ENCODE data around the gene SRMS. TPM values are rescaled to one million over a fixed set of nuclear protein-coding genes. Genes with fewer than 3 reads are reported as not detected.

The SRMS gene
- total RNA-seq, 4 donors from 2014 or later = not detected

GRCh38 chr20:63574829-63575743 lies 27.5 kb upstream of the SRMS start:
- Histone ChIP-seq H3K27me3 (peaks cover 3 to 12% (median 10%) of the 10 kb centered on the region in 3 donors), H3K27ac (peak overlapping the region in 2 of 4 donors; percentile 72 to 73), H3K4me1 (peaks cover 8 to 19% of the 10 kb centered on the region in 2 donors), H3K4me3 (no peak overlapping the region), H3K9me3 (no peaks in the 10 kb centered on the region), H3K36me3 (no peaks in the 10 kb centered on the region)
- DNase-seq (no peak), ATAC-seq (no peak)
- in situ Hi-C loops (cut with MboI; ENCODE audit: low sequenced_read_pairs in 4 of 4) (no loop called here), intact Hi-C loops (cut with DNase I; ENCODE audit: low total_unique reads) (no loop called here)
- TF ChIP-seq CTCF (IDR thresholded peaks at IDR 0.05 in 4 of 5, conservative IDR thresholded peaks at IDR 0.05 in 1 of 5) (no peak), POLR2A (IDR thresholded peaks at IDR 0.05) (no peak)

- in situ Hi-C loops (cut with MboI; ENCODE audit: low sequenced_read_pairs in 4 of 4) (no loop called here), intact Hi-C loops (cut with DNase I; ENCODE audit: low total_unique reads) (no loop called here)
- DNase-seq = peak in 1 of 2 donors; percentile 41
- H3K27ac ChIP-seq = peak within 1 kb of the TSS; percentile 55 to 73 (median 70)
- H3K9me3 ChIP-seq = no peaks in the 10 kb centered on the region
- H3K27me3 ChIP-seq = peaks cover 3 to 12% (median 10%) of the 10 kb centered on the region in 3 donors
- no peaks in the 10 kb centered on the region for H3K36me3 ChIP-seq
- H3K4me3 ChIP-seq = peak within 1 kb of the TSS; percentile 61 to 66 (median 63)
- peak; percentile 37 to 57 for ATAC-seq
- peaks cover 8 to 19% of the 10 kb centered on the region in 2 donors for H3K4me1 ChIP-seq
- TF ChIP-seq POLR2A (IDR thresholded peaks at IDR 0.05) = peak in 1 of 2 donors; percentile 11
- TF ChIP-seq CTCF (IDR thresholded peaks at IDR 0.05 in 4 of 5, conservative IDR thresholded peaks at IDR 0.05 in 1 of 5) = no peak
Observed at GRCh38 chr20:63574156-63574828, 26.7 kb upstream of the SRMS start, which contains the start of gene HELZ2. HELZ2 (minus strand) TSS chr20:63574239; CDS start chr20:63572385, 1,854 bp downstream.

- no peak for DNase-seq
- H3K27me3 ChIP-seq = peaks cover 3 to 12% (median 10%) of the 10 kb centered on the region in 3 donors
- TF ChIP-seq CTCF (IDR thresholded peaks at IDR 0.05 in 4 of 5, conservative IDR thresholded peaks at IDR 0.05 in 1 of 5) (no peak), POLR2A (IDR thresholded peaks at IDR 0.05) (no peak)
- intact Hi-C loops (cut with DNase I; ENCODE audit: low total_unique reads) = no loop called here
- no peak for ATAC-seq
- H3K4me1 ChIP-seq = peaks cover 8 to 19% of the 10 kb centered on the region in 2 donors
- H3K9me3 ChIP-seq = no peaks in the 10 kb centered on the region
- H3K4me3 ChIP-seq = peak overlapping the region; percentile 61 to 66 (median 63)
- in situ Hi-C loops (cut with MboI; ENCODE audit: low sequenced_read_pairs in 4 of 4) = no loop called here
- peak overlapping the region; percentile 55 to 73 (median 70) for H3K27ac ChIP-seq
- H3K36me3 ChIP-seq = no peaks in the 10 kb centered on the region
Observed at GRCh38 chr20:63573647-63574131, 26.1 kb upstream of the SRMS start.

GRCh38 chr20:63572788-63573646 lies 25.5 kb upstream of the SRMS start:
- no peak for TF ChIP-seq POLR2A (IDR thresholded peaks at IDR 0.05)
- no peak for TF ChIP-seq CTCF (IDR thresholded peaks at IDR 0.05 in 4 of 5, conservative IDR thresholded peaks at IDR 0.05 in 1 of 5)
- Histone ChIP-seq H3K4me3 (peak overlapping the region; percentile 61 to 66 (median 63)), H3K36me3 (no peaks in the 10 kb centered on the region), H3K4me1 (peaks cover 8 to 19% of the 10 kb centered on the region in 2 donors), H3K9me3 (no peaks in the 10 kb centered on the region), H3K27ac (peak overlapping the region; percentile 55 to 73 (median 70)), H3K27me3 (peaks cover 3 to 12% (median 10%) of the 10 kb centered on the region in 3 donors)
- ATAC-seq (no peak), DNase-seq (no peak)
- intact Hi-C loops (cut with DNase I; ENCODE audit: low total_unique reads) = no loop called here
- in situ Hi-C loops (cut with MboI; ENCODE audit: low sequenced_read_pairs in 4 of 4) = no loop called here

Measured in gastrocnemius medialis (tissue), 4 donors.